ENCODE results near the gene THRA.

THRA gene

DNA sequence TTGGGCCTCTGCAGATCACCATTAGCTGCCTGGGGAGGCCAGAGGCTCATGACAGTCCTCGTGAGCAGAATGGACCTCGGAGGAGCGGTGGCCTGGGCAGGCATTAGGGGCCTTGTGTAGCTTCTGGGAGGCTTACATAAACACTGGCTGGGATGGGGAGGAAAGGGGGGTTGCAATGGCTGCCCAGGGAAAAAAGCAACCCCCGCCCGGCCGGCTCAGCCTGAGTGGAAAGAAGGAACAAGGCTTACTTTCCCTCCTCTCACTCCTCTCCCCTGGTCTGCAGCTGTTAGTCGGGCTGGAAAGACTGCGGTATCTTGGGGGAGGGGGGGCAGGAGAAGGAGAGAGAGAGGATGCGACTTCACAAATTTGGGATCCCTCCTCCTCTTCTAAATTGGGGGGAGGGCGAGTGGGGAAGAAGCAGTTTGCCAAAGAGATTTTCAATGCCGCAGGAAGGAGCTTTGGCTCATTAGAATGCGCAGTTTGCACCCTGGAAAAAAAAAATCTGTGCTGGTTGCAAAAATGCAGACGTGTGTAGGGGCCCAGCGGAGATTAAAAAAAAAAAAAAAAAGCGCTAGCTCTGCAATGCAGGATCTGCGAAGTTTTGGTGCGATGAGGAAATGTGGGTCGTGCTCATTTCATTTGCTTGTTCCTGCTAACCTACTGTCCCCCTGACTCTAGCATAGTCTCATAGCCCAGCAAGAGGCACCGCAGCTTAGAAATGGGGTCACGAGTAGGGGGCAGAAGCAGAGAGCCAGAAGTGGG lies 44.2 kb downstream of the THRA start:
- H3K27ac ChIP-seq: no peak overlapping the region; the same call in 1 of the 2 replicates
- TF ChIP-seq, protein P1, sequence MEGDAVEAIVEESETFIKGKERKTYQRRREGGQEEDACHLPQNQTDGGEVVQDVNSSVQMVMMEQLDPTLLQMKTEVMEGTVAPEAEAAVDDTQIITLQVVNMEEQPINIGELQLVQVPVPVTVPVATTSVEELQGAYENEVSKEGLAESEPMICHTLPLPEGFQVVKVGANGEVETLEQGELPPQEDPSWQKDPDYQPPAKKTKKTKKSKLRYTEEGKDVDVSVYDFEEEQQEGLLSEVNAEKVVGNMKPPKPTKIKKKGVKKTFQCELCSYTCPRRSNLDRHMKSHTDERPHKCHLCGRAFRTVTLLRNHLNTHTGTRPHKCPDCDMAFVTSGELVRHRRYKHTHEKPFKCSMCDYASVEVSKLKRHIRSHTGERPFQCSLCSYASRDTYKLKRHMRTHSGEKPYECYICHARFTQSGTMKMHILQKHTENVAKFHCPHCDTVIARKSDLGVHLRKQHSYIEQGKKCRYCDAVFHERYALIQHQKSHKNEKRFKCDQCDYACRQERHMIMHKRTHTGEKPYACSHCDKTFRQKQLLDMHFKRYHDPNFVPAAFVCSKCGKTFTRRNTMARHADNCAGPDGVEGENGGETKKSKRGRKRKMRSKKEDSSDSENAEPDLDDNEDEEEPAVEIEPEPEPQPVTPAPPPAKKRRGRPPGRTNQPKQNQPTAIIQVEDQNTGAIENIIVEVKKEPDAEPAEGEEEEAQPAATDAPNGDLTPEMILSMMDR (conservative IDR thresholded peaks at IDR 0.05): no peak

DNA sequence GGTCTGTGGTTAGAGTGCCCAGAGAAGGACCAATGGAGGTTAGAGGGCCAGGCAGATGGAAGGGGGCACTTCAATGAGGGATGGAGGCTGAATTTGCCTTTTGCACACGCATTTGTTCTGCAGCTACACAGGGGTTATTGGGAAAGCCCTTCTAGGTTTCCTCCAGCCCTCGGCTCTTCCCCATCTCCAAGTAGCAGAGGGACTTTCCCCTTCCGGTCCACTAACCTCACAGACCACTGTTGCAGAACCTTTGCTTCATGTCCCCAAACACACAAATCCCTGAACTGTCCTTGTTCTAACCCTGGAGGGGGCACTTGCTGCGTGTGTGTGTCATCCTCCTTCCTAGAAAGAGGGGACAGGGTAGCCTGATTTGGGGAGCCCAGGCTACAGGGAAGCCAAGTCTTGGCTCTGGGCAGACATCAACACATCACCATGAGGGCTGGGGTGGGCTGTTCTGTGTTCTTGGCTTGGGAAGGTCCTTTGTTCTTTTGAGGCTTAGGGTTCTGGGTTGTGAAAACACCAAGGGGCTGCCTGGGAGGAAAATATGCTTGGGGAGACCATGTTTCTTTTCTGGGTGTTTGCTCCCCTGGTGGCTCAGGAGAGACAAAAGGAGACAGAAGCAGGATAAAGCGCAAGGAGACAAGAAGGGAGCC lies 44.9 kb downstream of the THRA start:
- TF ChIP-seq, protein P1 (conservative IDR thresholded peaks at IDR 0.05): no peak
- peak overlapping the region; percentile 62 for H3K27ac ChIP-seq

DNA sequence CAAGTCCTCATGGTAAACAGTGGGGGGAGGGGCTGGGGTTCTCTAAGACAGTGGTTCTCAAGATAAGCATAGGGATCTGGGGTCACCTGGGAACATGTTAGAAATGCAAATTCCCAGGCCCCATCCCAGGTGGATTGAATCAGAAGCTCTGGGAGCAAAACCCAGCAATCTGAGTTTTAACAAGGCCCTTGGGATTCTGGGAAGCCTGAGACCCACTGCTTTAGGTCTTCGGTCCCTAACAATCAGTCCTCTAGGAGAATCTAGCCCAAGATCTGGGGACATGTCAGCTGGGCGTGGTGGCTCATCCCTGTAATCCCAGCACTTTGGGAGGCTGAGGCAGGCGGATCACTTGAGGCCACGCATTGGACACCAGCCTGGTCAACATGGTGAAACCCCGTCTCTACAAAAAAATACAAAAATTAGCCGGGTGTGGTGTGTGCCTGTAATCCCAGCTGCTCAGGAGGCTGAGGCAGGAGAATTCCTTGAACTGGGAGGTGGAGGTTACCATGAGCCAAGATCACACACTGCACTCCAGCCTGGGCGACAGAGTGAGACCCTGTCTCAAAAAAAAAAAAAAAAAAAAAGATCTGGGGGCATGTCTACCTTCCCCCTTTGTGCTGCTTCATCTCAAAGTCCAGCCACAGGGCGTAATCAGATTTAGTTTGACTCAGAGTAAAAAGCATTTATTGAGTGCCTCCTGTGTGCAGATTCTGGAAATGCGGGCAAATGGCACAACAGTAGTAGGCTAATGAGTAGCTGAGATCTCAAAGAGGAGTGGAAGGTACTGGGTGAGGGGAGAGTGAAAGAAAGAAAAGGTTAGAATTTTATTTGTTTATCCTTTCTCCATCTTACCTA lies 46.4 kb downstream of the THRA start:
- TF ChIP-seq, protein P1 (conservative IDR thresholded peaks at IDR 0.05): no peak
- H3K27ac ChIP-seq: peak overlapping the region; percentile 62; the same call in 1 of the 2 replicates

DNA sequence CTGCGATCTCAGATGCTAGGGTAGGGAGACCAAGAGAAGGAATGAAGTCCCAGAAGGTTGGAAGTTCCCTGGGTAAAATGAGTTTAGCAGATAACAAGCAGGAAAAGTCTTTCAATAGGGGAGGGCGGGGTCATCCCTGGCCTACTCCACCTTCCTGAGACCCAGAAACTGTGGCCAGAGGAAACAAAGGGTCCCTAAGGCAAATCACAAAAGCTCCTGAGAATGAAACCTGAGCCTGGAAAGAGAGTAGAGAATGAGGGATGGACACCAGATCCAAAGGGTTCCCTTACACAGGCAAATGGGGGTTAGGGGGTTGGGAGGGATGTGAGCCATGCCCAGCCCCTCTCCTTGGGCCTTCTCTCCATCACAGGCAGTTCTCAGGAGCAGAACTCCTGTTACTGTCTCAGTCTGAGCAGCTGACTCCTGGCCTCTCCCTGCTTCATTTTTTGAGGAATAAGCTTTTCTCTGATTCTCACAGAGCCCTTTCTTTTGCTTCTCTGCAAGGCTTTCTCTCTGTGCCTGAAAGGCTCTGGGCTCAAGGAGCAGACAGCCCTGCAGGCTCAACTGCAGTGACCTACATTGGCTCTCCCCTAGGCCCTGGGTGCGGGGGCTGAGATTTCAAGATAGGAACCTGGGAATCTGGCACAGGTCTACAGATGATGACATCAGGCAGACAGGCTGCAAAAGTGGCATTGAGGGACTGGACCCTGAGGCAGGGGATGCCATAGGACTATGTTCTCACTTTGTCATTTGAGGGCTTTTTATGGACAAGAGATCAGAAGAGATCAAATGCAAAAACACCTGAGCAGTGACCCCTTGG lies 47.5 kb downstream of the THRA start:
- peak overlapping the region; percentile 99 for H3K27ac ChIP-seq
- TF ChIP-seq, protein P1 (conservative IDR thresholded peaks at IDR 0.05): no peak

DNA sequence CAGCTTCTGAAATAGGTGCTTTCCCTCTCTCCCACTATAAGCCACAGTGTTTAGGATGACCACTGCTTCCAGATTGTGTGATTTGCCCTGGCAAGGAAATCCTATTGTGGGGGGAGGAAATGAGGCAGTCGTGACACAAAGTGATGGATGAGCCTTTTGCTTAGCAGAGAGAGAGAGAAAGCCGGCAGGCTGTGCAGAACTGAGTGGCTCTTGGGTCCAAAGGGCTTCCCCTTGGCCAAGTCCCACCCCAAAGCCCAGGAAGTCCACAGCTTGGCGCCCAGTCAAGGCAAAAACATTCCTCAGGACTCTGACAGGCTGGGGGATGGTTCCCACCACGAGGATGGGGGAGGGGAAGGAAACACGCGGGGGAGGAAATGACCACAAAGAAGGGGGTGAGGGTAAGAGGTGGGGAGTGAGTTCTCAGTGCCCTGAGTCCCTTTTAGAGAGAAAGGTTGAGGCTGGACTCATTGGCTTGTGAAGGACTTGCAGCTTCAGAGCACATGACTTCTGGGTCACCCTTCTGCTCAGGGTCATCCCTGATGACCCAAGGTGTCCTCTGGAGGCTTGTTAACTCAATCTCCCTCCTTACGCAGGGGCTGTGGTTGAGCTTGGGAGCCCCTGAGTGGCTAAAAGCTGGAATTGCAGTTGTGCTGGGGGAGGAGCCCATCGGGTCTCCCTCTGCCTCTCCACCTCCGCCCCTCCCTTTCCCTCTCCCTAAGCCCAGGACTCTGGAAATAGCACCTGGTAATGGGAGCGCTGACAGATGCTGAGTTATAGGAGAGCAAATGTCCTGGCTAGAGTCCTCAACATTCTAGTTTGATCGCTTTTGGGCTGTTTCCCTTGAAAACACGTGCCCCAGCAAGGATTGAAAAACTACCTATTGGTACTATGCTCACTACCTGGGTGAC lies 48.7 kb downstream of the THRA start:
- TF ChIP-seq, protein P1 (conservative IDR thresholded peaks at IDR 0.05): peak; percentile 86
- H3K27ac ChIP-seq: peak overlapping the region; percentile 99

DNA sequence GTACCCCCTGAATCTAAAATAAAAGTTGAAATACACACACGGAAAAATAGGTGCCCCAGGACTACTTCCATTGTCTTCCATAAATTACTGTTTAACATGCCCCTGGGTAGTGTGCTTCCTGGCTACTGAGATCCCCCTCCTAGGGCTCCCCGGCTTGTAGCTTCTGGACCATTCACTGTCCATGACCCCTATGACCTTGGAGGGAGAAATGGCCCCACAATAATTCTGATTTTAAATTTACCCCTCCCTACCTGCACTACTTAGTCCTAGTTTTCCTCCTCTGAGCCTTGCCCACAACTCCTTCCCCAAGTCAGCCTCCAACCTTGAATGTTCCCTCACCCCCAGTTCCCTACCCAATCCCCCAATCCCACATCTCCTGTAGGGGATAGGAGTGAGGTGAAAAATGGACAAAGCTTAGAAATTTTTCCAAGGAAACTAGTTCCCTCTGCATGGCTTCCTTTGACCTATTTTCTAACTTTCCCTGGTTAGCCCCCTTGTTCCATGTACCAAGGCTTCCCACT lies 49.5 kb downstream of the THRA start:
- TF ChIP-seq, protein P1 (conservative IDR thresholded peaks at IDR 0.05): no peak
- H3K27ac ChIP-seq: peak overlapping the region; percentile 99

All from VCaP (cell line).